Subcutaneous abdominal adipose tissue (tissue), 5 donors: ENCODE measurements around the gene AK5.
"Not testable (repeated sequence)": the region's sequence is repeated elsewhere in the genome, so short reads cannot be mapped to it uniquely, and the experiment has no call there.

Experiments
- H3K27ac ChIP-seq: one replicate; pipeline ENCODE4 v1.7.0; 2013; ENCODE audit warnings: low read depth, mild to moderate bottlenecking, inconsistent platforms, low read length, moderate library complexity
- H3K27me3 ChIP-seq, 5 donors: one replicate each; pipeline ENCODE4 v1.7.0; 2013; ENCODE audit warnings: low read length in 5 of 5, inconsistent platforms in 1 of 5; ENCODE audit not compliant: control insufficient read depth in 5 of 5, insufficient read depth in 4 of 5
- H3K36me3 ChIP-seq, 5 donors: one replicate each; pipeline ENCODE4 v1.7.0; 2013; ENCODE audit warnings: low read length in 5 of 5; ENCODE audit not compliant: control insufficient read depth in 5 of 5, insufficient read depth in 5 of 5
- H3K4me1 ChIP-seq, 5 donors: one replicate each; pipeline ENCODE4 v1.7.0; 2013; ENCODE audit warnings: low read length in 5 of 5, mild to moderate bottlenecking in 3 of 5, moderate library complexity in 1 of 5; ENCODE audit not compliant: control insufficient read depth in 5 of 5, insufficient read depth in 5 of 5
- H3K4me3 ChIP-seq, 5 donors: one replicate each; pipeline ENCODE4 v1.7.0; 2013; ENCODE audit warnings: low read length in 5 of 5, low read depth in 1 of 5
- H3K9ac ChIP-seq, 5 donors: one replicate each; pipeline ENCODE4 v1.7.0; 2013; ENCODE audit warnings: low read length in 5 of 5, mild to moderate bottlenecking in 4 of 5, moderate library complexity in 3 of 5
- H3K9me3 ChIP-seq, 5 donors: one replicate each; pipeline ENCODE4 v1.7.0; 2013; ENCODE audit warnings: low read length in 5 of 5; ENCODE audit not compliant: control insufficient read depth in 5 of 5
- donor health status: healthy.
- donor health status: healthy.
- donor health status: healthy.
- donor health status: healthy.
- donor health status: healthy.

AK5 gene

GRCh38 chr1:77283701-77284425, 2.0 kb downstream of the AK5 start:
- H3K36me3 ChIP-seq = no peaks in the 10 kb centered on the region
- peaks cover 11 to 40% (median 22%) of the 10 kb centered on the region in 5 donors for H3K27me3 ChIP-seq
- no peak overlapping the region for H3K4me3 ChIP-seq
- no peak overlapping the region for H3K9ac ChIP-seq
- H3K4me1 ChIP-seq = peaks cover 0 to 17% (median 15%) of the 10 kb centered on the region in 5 donors
- H3K9me3 ChIP-seq = no peaks in the 10 kb centered on the region
- no peak overlapping the region for H3K27ac ChIP-seq

GRCh38 chr1:77287535-77287934, 5.7 kb downstream of the AK5 start:
- no peak overlapping the region for H3K27ac ChIP-seq
- no peak overlapping the region for H3K4me3 ChIP-seq
- no peaks in the 10 kb centered on the region for H3K36me3 ChIP-seq
- peaks cover 0 to 7% (median 5%) of the 10 kb centered on the region in 5 donors for H3K4me1 ChIP-seq
- H3K27me3 ChIP-seq = peaks cover 7 to 17% (median 9%) of the 10 kb centered on the region in 5 donors
- no peak overlapping the region for H3K9ac ChIP-seq
- H3K9me3 ChIP-seq = no peaks in the 10 kb centered on the region

GRCh38 chr1:77288275-77288674, 6.5 kb downstream of the AK5 start:
- Histone ChIP-seq H3K36me3 (no peaks in the 10 kb centered on the region), H3K9ac (no peak overlapping the region), H3K27ac (no peak overlapping the region), H3K27me3 (peaks cover 0 to 10% (median 2%) of the 10 kb centered on the region in 5 donors), H3K9me3 (no peaks in the 10 kb centered on the region), H3K4me1 (no peaks in the 10 kb centered on the region), H3K4me3 (no peak overlapping the region)

- Histone ChIP-seq H3K9ac (no peak overlapping the region), H3K9me3 (no peaks in the 10 kb centered on the region)
Observed at GRCh38 chr1:77290576-77290975, 8.8 kb downstream of the AK5 start.

GRCh38 chr1:77292551-77292950, 10.7 kb downstream of the AK5 start:
- H3K27me3 ChIP-seq = peaks cover 0 to 3% (median 0%) of the 10 kb centered on the region in 5 donors

More at GRCh38 chr1:77290576-77290975, 8.8 kb downstream of the AK5 start:
- Histone ChIP-seq H3K36me3 (no peaks in the 10 kb centered on the region), H3K27ac (no peak overlapping the region), H3K27me3 (peaks cover 0 to 3% (median 0%) of the 10 kb centered on the region in 5 donors), H3K4me1 (no peaks in the 10 kb centered on the region), H3K4me3 (no peak overlapping the region)

GRCh38 chr1:77300566-77300965, 18.7 kb downstream of the AK5 start:
- H3K9ac ChIP-seq = no peak overlapping the region
- no peak overlapping the region for H3K27ac ChIP-seq
- peaks cover 0 to 4% (median 0%) of the 10 kb centered on the region in 5 donors for H3K27me3 ChIP-seq
- H3K4me1 ChIP-seq = no peaks in the 10 kb centered on the region
- H3K9me3 ChIP-seq = no peaks in the 10 kb centered on the region
- H3K4me3 ChIP-seq = no peak overlapping the region
- H3K36me3 ChIP-seq = no peaks in the 10 kb centered on the region

More at GRCh38 chr1:77292551-77292950, 10.7 kb downstream of the AK5 start:
- Histone ChIP-seq H3K9ac (no peak overlapping the region), H3K4me1 (no peaks in the 10 kb centered on the region), H3K4me3 (no peak overlapping the region), H3K27ac (no peak overlapping the region), H3K9me3 (no peaks in the 10 kb centered on the region), H3K36me3 (no peaks in the 10 kb centered on the region)

GRCh38 chr1:77303387-77303786, 21.6 kb downstream of the AK5 start:
- Histone ChIP-seq H3K9ac (no peak overlapping the region), H3K4me3 (no peak overlapping the region), H3K4me1 (no peaks in the 10 kb centered on the region), H3K27me3 (peaks cover 0 to 4% (median 0%) of the 10 kb centered on the region in 5 donors), H3K36me3 (no peaks in the 10 kb centered on the region), H3K9me3 (no peaks in the 10 kb centered on the region), H3K27ac (no peak overlapping the region)

- Histone ChIP-seq H3K9me3 (no peaks in the 10 kb centered on the region), H3K27ac (no peak overlapping the region), H3K4me3 (no peak overlapping the region), H3K9ac (no peak overlapping the region), H3K4me1 (no peaks in the 10 kb centered on the region), H3K36me3 (no peaks in the 10 kb centered on the region), H3K27me3 (no peaks in the 10 kb centered on the region)
Observed at GRCh38 chr1:77308889-77309621, 27.2 kb downstream of the AK5 start.

- Histone ChIP-seq H3K36me3 (no peaks in the 10 kb centered on the region), H3K27ac (no peak overlapping the region), H3K4me3 (no peak overlapping the region), H3K27me3 (no peaks in the 10 kb centered on the region), H3K9ac (no peak overlapping the region), H3K9me3 (no peaks in the 10 kb centered on the region), H3K4me1 (no peaks in the 10 kb centered on the region)
Observed at GRCh38 chr1:77310924-77311323, 29.1 kb downstream of the AK5 start.

GRCh38 chr1:77312364-77312763, 30.5 kb downstream of the AK5 start:
- H3K9me3 ChIP-seq, H3K27me3 ChIP-seq, H3K4me3 ChIP-seq, H3K4me1 ChIP-seq, H3K27ac ChIP-seq, H3K36me3 ChIP-seq, H3K9ac ChIP-seq: not testable (repeated sequence)
